Fibroblast of the aortic adventitia (primary cell): Measurements from ENCODE around the gene KLK7. TPM values are rescaled to one million over a fixed set of nuclear protein-coding genes. Genes with fewer than 3 reads are reported as not detected.

Experiments
- DNase-seq: peaks from one replicate; pipeline ENCODE4 v3.0.0-alpha.2; 2010; ENCODE audit warnings: low read depth
- H3K4me3 ChIP-seq: 2 replicates; pipeline ENCODE4 v1.5.1; 2011; ENCODE audit warnings: low read depth, mild to moderate bottlenecking, control low read depth, low read length, moderate library complexity
- CTCF ChIP-seq: IDR thresholded peaks from 2 replicates; pipeline ENCODE4 v1.5.1; 2011; ENCODE audit warnings: mild to moderate bottlenecking, low read length, control low read depth, inconsistent platforms; ENCODE audit not compliant: insufficient read depth
- total RNA-seq: library from RNA; depleted of rRNA; stranded (reverse); fragments of >200 nt; gene quantifications from 2 replicates; pipeline ENCODE4 v1.2.3, GENCODE V29; 2012; ENCODE audit warnings: low replicate concordance

Gene KLK7
- total RNA-seq, 1 donor = 0.18 TPM

- TF ChIP-seq CTCF = no peak
- no peak for DNase-seq
Measured at GRCh38 chr19:50943074-50943828, 40.5 kb downstream of the KLK7 start.

GRCh38 chr19:50939596-50939995, 44.1 kb downstream of the KLK7 start:
- TF ChIP-seq CTCF = no peak
- no peak overlapping the region for H3K4me3 ChIP-seq
- no peak for DNase-seq

More at GRCh38 chr19:50943074-50943828, 40.5 kb downstream of the KLK7 start:
- H3K4me3 ChIP-seq = no peak overlapping the region

GRCh38 chr19:50933640-50934039, 50.1 kb downstream of the KLK7 start:
- no peak overlapping the region for H3K4me3 ChIP-seq
- TF ChIP-seq CTCF = no peak
- peak; percentile 43 for DNase-seq

- no peak overlapping the region for H3K4me3 ChIP-seq
- DNase-seq = no peak
- TF ChIP-seq CTCF = no peak
Measured at GRCh38 chr19:50932690-50933083, 51.0 kb downstream of the KLK7 start.

GRCh38 chr19:50932018-50932689, 51.6 kb downstream of the KLK7 start:
- TF ChIP-seq CTCF = no peak
- H3K4me3 ChIP-seq = no peak overlapping the region
- no peak for DNase-seq

GRCh38 chr19:50931023-50931422, 52.7 kb downstream of the KLK7 start:
- no peak for TF ChIP-seq CTCF
- DNase-seq = no peak
- no peak overlapping the region for H3K4me3 ChIP-seq

GRCh38 chr19:50928831-50929230, 54.9 kb downstream of the KLK7 start:
- TF ChIP-seq CTCF = no peak
- H3K4me3 ChIP-seq = no peak overlapping the region
- no peak for DNase-seq
